Motor neuron (in vitro differentiated cells): ENCODE results near the gene ENDOD1. TPM values are rescaled to one million over a fixed set of nuclear protein-coding genes. Genes with fewer than 3 reads are reported as not detected.

Experiments used
- ATAC-seq, 8 experiments: fragments of 200-7000 bp; cut with Tn5 transposase; replicated peaks in 6 of 8; 2 replicates each; pipeline ENCODE4 v1.8.0; 2021; ENCODE audit warnings: mild to moderate bottlenecking in 8 of 8, moderate library complexity in 8 of 8
- H3K27ac ChIP-seq, 2 donors: fragments of 250-450 bp; sonication (Bioruptor Pico); 2 replicates each; pipeline ENCODE4 v1.9.0; 2021; ENCODE audit warnings: antibody characterized with exemption in 2 of 2, mild to moderate bottlenecking in 2 of 2, moderate library complexity in 1 of 2
- H3K4me1 ChIP-seq, 2 donors: fragments of 250-450 bp; sonication (Bioruptor Pico); replicated peaks in 1 of 2; 2 replicates each; pipeline ENCODE4 v1.6.1; 2021; ENCODE audit warnings: antibody characterized with exemption in 2 of 2, mild to moderate bottlenecking in 2 of 2, moderate library complexity in 1 of 2
- H3K4me3 ChIP-seq, 5 donors: fragments of 250-450 bp; sonication (Bioruptor Pico); 2 replicates each; pipeline ENCODE4 v1.9.0; 2021; ENCODE audit warnings: antibody characterized with exemption in 5 of 5, mild to moderate bottlenecking in 5 of 5, moderate library complexity in 4 of 5
- WGBS, 10 experiments: fragments of 450-650 bp; shearing (Covaris generic); methylation state at CpG; one replicate each; pipeline ENCODE4 v1.0.0; 2022; 5-methylcytosine and 5-hydroxymethylcytosine counted together
- in situ Hi-C, 9 experiments: fragments of 400-800 bp; cut with MboI; loops; one replicate each; pipeline ENCODE4 v1.15.0; 2021; ENCODE audit warnings: low sequenced_read_pairs in 9 of 9, low pct_unique_long_range_greater_than_20kb in 2 of 9; ENCODE audit not compliant: unreplicated experiment in 9 of 9
- total RNA-seq, 8 experiments: library from RNA; unstranded; fragments of 300-600 nt; gene quantifications; 2 replicates each; pipeline versions ENCODE4 v1.2.3 to v1.2.4, GENCODE V29; 2022

ENDOD1 gene
- total RNA-seq, 8 experiments from 2014 or later: 6.2 to 65.2 (median 8.6) TPM

- Histone ChIP-seq H3K27ac (no peak overlapping the region), H3K4me3 (no peak overlapping the region), H3K4me1 (peaks cover 0 to 5% of the 10 kb centered on the region in 2 donors)
- in situ Hi-C loops: no loop called here
- ATAC-seq: peak in 2 of 8 experiments; percentile 29 to 30
- 8 to 44% methylated on average over 2 to 4 of the region's 4 CpGs; no CpG with 5 or more reads in 8 of the 10 experiments for WGBS, 10 experiments
Observed at GRCh38 chr11:95081412-95081811, 8.2 kb upstream of the ENDOD1 start.

GRCh38 chr11:95082576-95083001 is 7.1 kb upstream of the ENDOD1 start:
- no peak for ATAC-seq
- WGBS, 10 experiments: 0 to 100% (median 83%) methylated on average over 1 to 2 of the region's 2 CpGs; no CpG with 5 or more reads in 4 of the 10 experiments

GRCh38 chr11:95084509-95084908 is 5.1 kb upstream of the ENDOD1 start:
- in situ Hi-C loops: no loop called here
- H3K27ac ChIP-seq: no peak overlapping the region
- peak in 1 of 8 experiments; percentile 9 for ATAC-seq
- peaks cover 0 to 5% of the 10 kb centered on the region in 2 donors for H3K4me1 ChIP-seq
- H3K4me3 ChIP-seq: no peak overlapping the region

More at GRCh38 chr11:95082576-95083001, 7.1 kb upstream of the ENDOD1 start:
- no peak overlapping the region for H3K27ac ChIP-seq
- H3K4me3 ChIP-seq: no peak overlapping the region
- peaks cover 0 to 5% of the 10 kb centered on the region in 2 donors for H3K4me1 ChIP-seq
- in situ Hi-C loops: no loop called here

- in situ Hi-C loops: no loop called here
- no peak for ATAC-seq
- no peak overlapping the region for H3K4me3 ChIP-seq
- H3K4me1 ChIP-seq: peaks cover 0 to 5% of the 10 kb centered on the region in 2 donors
- peak overlapping the region in 1 of 2 donors; percentile 16 for H3K27ac ChIP-seq
- WGBS, 10 experiments: 43 to 100% (median 82%) methylated on average over 1 to 3 of the region's 3 CpGs; no CpG with 5 or more reads in 1 of the 10 experiments
Observed at GRCh38 chr11:95085117-95085816, 4.4 kb upstream of the ENDOD1 start.

- WGBS, 10 experiments: 50 to 80% (median 64%) methylated on average over 1 to 2 of the region's 2 CpGs; no CpG with 5 or more reads in 4 of the 10 experiments
- Histone ChIP-seq H3K27ac (no peak overlapping the region), H3K4me3 (no peak overlapping the region), H3K4me1 (peaks cover 7 to 12% of the 10 kb centered on the region in 2 donors)
- peak in 2 of 8 experiments; percentile 1 to 3 for ATAC-seq
- in situ Hi-C loops: no loop called here
Observed at GRCh38 chr11:95086151-95086550, 3.5 kb upstream of the ENDOD1 start.

- Histone ChIP-seq H3K27ac (no peak overlapping the region), H3K4me1 (peaks cover 11% of the 10 kb centered on the region in 2 donors), H3K4me3 (no peak overlapping the region)
- WGBS, 10 experiments: 80 to 100% (median 100%) methylated on average over 1 of the region's 1 CpG; no CpG with 5 or more reads in 4 of the 10 experiments
- no peak for ATAC-seq
- in situ Hi-C loops: no loop called here
Observed at GRCh38 chr11:95086836-95087570, 2.6 kb upstream of the ENDOD1 start.

- Histone ChIP-seq H3K4me1 (peaks cover 11% of the 10 kb centered on the region in 2 donors), H3K27ac (peak overlapping the region; percentile 29 to 72), H3K4me3 (peak overlapping the region; percentile 61 to 82 (median 76))
- peak in 2 of 8 experiments; percentile 33 to 48 for ATAC-seq
- 21 to 86% (median 47%) methylated on average over 2 to 19 of the region's 27 CpGs; no CpG with 5 or more reads in 1 of the 10 experiments for WGBS, 10 experiments
- in situ Hi-C loops: no loop called here
Observed at GRCh38 chr11:95088946-95089619, 563 bp upstream of the ENDOD1 start.

- in situ Hi-C loops: no loop called here
- Histone ChIP-seq H3K4me1 (peaks cover 11% of the 10 kb centered on the region in 2 donors), H3K27ac (no peak overlapping the region), H3K4me3 (peak overlapping the region in 1 of 5 donors; percentile 82)
- ATAC-seq: no peak
Observed at GRCh38 chr11:95091663-95092180, 2.1 kb downstream of the ENDOD1 start.

GRCh38 chr11:95092549-95093324 is 3.1 kb downstream of the ENDOD1 start:
- 17 to 100% (median 40%) methylated on average over 1 to 3 of the region's 5 CpGs; no CpG with 5 or more reads in 3 of the 10 experiments for WGBS, 10 experiments
- no peak overlapping the region for H3K4me3 ChIP-seq
- peak in 2 of 8 experiments; percentile 2 to 10 for ATAC-seq

GRCh38 chr11:95093548-95093947 is 3.9 kb downstream of the ENDOD1 start:
- ATAC-seq: no peak
- in situ Hi-C loops: no loop called here
- WGBS, 10 experiments: 80 to 96% (median 87%) methylated on average over 1 to 3 of the region's 3 CpGs; no CpG with 5 or more reads in 4 of the 10 experiments
- H3K27ac ChIP-seq: no peak overlapping the region
- H3K4me3 ChIP-seq: no peak overlapping the region
- peaks cover 11% of the 10 kb centered on the region in 2 donors for H3K4me1 ChIP-seq

More at GRCh38 chr11:95092549-95093324, 3.1 kb downstream of the ENDOD1 start:
- H3K27ac ChIP-seq: no peak overlapping the region
- peaks cover 11% of the 10 kb centered on the region in 2 donors for H3K4me1 ChIP-seq
- in situ Hi-C loops: no loop called here

GRCh38 chr11:95095858-95096587 is 6.4 kb downstream of the ENDOD1 start:
- WGBS, 10 experiments: 0 to 78% (median 47%) methylated on average over 1 to 4 of the region's 4 CpGs
- peak overlapping the region in 1 of 2 donors; percentile 31 for H3K27ac ChIP-seq
- peaks cover 5% of the 10 kb centered on the region in 2 donors for H3K4me1 ChIP-seq
- no peak overlapping the region for H3K4me3 ChIP-seq
- peak in 7 of 8 experiments; percentile 60 to 85 (median 73) for ATAC-seq
- in situ Hi-C loops: no loop called here
